H1 (cell line): ENCODE data around the gene LRP5. TPM values are rescaled to one million over a fixed set of nuclear protein-coding genes. Genes with fewer than 3 reads are reported as not detected.

ENCODE experiments used
- CTCF ChIA-PET: fragments of 300-600 bp; sonication (Branson Sonifier 250); formaldehyde crosslinking; loops from one replicate; lab custom pipeline; 2021; ENCODE audit not compliant: partially characterized antibody; lab: Charles Lee
- POLR2A ChIA-PET: fragments of 300-600 bp; sonication (Branson Sonifier 250); formaldehyde crosslinking; loops from one replicate; lab custom pipeline; 2021; ENCODE audit warnings: inconsistent platforms; ENCODE audit not compliant: partially characterized antibody; lab: Charles Lee
- DNase-seq, 2 experiments: peaks; one replicate each; pipeline versions ENCODE4 v3.0.0 to v3.0.0-alpha.2; 2010 to 2022; ENCODE audit warnings: low spot score in 2 of 2, low read depth in 1 of 2, mixed read lengths in 1 of 2
- FAIRE-seq: peaks from 2 replicates; lab custom pipeline; 2011; peaks lifted over from hg19 to GRCh38; lab: Jason Lieb, UNC
- H2AFZ ChIP-seq: 2 replicates; pipeline ENCODE4 v1.8.1; 2012; ENCODE audit warnings: low read length, inconsistent platforms
- H2AK5ac ChIP-seq: 2 replicates; pipeline ENCODE4 v1.6.1; 2013; ENCODE audit warnings: low read depth, low read length
- H2BK120ac ChIP-seq: replicated peaks from 2 replicates; pipeline ENCODE3; 2013; ENCODE audit warnings: low read depth, low read length, inconsistent platforms
- H2BK12ac ChIP-seq: 2 replicates; pipeline ENCODE4 v1.6.1; 2013; ENCODE audit warnings: low read depth, low read length
- H2BK15ac ChIP-seq: 2 replicates; pipeline ENCODE4 v1.6.1; 2013; ENCODE audit warnings: low read length
- H2BK20ac ChIP-seq: 2 replicates; pipeline ENCODE4 v1.6.1; 2013; ENCODE audit warnings: low read length
- H2BK5ac ChIP-seq: 2 replicates; pipeline ENCODE4 v1.6.1; 2013; ENCODE audit warnings: low read depth, low read length
- H3K14ac ChIP-seq: 2 replicates; pipeline ENCODE4 v1.6.1; 2013; ENCODE audit warnings: inconsistent platforms; ENCODE audit not compliant: insufficient read length
- H3K18ac ChIP-seq: 2 replicates; pipeline ENCODE4 v1.6.1; 2013; ENCODE audit warnings: low read length; ENCODE audit errors: extremely low read depth
- H3K23ac ChIP-seq: 2 replicates; pipeline ENCODE4 v1.6.1; 2013; ENCODE audit warnings: inconsistent platforms; ENCODE audit not compliant: insufficient read length
- H3K23me2 ChIP-seq: 2 replicates; pipeline ENCODE4 v1.6.1; 2013; ENCODE audit warnings: low read depth, low read length
- H3K27ac ChIP-seq: 2 replicates; pipeline ENCODE4 v1.6.1; 2011; ENCODE audit warnings: low read depth, low read length, inconsistent platforms
- H3K27me3 ChIP-seq, 4 experiments: replicated peaks in 1 of 4; 1 replicate in 1 of 4; 2 replicates in 3 of 4; pipeline versions ENCODE4 v1.6.1 to v1.8.1; 2011 to 2013; ENCODE audit warnings: low read length in 3 of 4, mild to moderate bottlenecking in 3 of 4, inconsistent platforms in 2 of 4, mixed read lengths in 2 of 4, moderate library complexity in 1 of 4; ENCODE audit not compliant: control insufficient read depth in 3 of 4, insufficient read depth in 3 of 4; ENCODE audit errors: extremely low read depth in 1 of 4
- H3K36me3 ChIP-seq, 4 experiments: 2 replicates each; pipeline versions ENCODE4 v1.6.1 to v1.8.1; 2011 to 2013; ENCODE audit warnings: mild to moderate bottlenecking in 4 of 4, low read length in 3 of 4, moderate library complexity in 2 of 4, control low read depth in 1 of 4, inconsistent platforms in 1 of 4; ENCODE audit not compliant: insufficient read depth in 4 of 4, control insufficient read depth in 2 of 4
- H3K4ac ChIP-seq: replicated peaks from 2 replicates; pipeline ENCODE3; 2013; ENCODE audit warnings: low read length, low read depth, mixed read lengths, inconsistent platforms; ENCODE audit not compliant: insufficient read length
- H3K4me1 ChIP-seq, 4 experiments: replicated peaks in 1 of 4; 1 replicate in 1 of 4; 2 replicates in 3 of 4; pipeline versions ENCODE4 v1.6.1 to v1.8.1; 2011 to 2013; ENCODE audit warnings: low read length in 3 of 4, inconsistent platforms in 2 of 4, mixed read lengths in 1 of 4; ENCODE audit not compliant: insufficient read depth in 4 of 4, control insufficient read depth in 3 of 4
- H3K4me2 ChIP-seq, 2 experiments: 2 replicates each; pipeline versions ENCODE4 v1.6.1 to v1.8.1; 2011 to 2013; ENCODE audit warnings: low read depth in 2 of 2, low read length in 2 of 2, control low read depth in 1 of 2, inconsistent platforms in 1 of 2, mild to moderate bottlenecking in 1 of 2; ENCODE audit not compliant: insufficient read depth in 1 of 2
- H3K4me3 ChIP-seq, 4 experiments: fragments of 200-600, 300-600 bp in 1 of 4; sonication (generic), shearing (Covaris generic), sonication (Bioruptor Twin) in 1 of 4; 2 replicates each; pipeline versions ENCODE4 v1.5.1 to v1.8.1; 2011 to 2016; ENCODE audit warnings: low read length in 4 of 4, low read depth in 3 of 4, control low read depth in 2 of 4, inconsistent platforms in 2 of 4, mild to moderate bottlenecking in 2 of 4, mixed read lengths in 1 of 4, moderate library complexity in 1 of 4; ENCODE audit not compliant: insufficient read depth in 2 of 4; ENCODE audit errors: extremely low read depth in 1 of 4
- H3K56ac ChIP-seq: replicated peaks from 2 replicates; pipeline ENCODE3; 2013; ENCODE audit warnings: low read depth, mild to moderate bottlenecking, mixed read lengths, low read length, inconsistent platforms; ENCODE audit not compliant: insufficient read length
- H3K79me1 ChIP-seq: 2 replicates; pipeline ENCODE4 v1.6.1; 2013; ENCODE audit warnings: low read depth, low read length, control low read depth
- H3K79me2 ChIP-seq, 2 experiments: 2 replicates each; pipeline versions ENCODE4 v1.6.1 to v1.8.1; 2012 to 2013; ENCODE audit warnings: low read length in 2 of 2, mild to moderate bottlenecking in 2 of 2, inconsistent platforms in 1 of 2; ENCODE audit not compliant: insufficient read depth in 2 of 2, control insufficient read depth in 1 of 2
- H3K9ac ChIP-seq, 4 experiments: replicated peaks in 1 of 4; 1 replicate in 1 of 4; 2 replicates in 3 of 4; pipeline versions ENCODE4 v1.6.1 to v1.8.1; 2011 to 2013; ENCODE audit warnings: low read depth in 3 of 4, low read length in 3 of 4, control low read depth in 2 of 4, mild to moderate bottlenecking in 2 of 4, moderate library complexity in 2 of 4, inconsistent platforms in 1 of 4; ENCODE audit errors: extremely low read depth in 1 of 4
- H3K9me3 ChIP-seq, 2 experiments: 2 replicates each; pipeline versions ENCODE4 v1.6.1 to v1.8.1; 2012 to 2013; ENCODE audit warnings: mild to moderate bottlenecking in 2 of 2, moderate library complexity in 2 of 2, control low read depth in 1 of 2, inconsistent platforms in 1 of 2, low read depth in 1 of 2, low read length in 1 of 2, mixed read lengths in 1 of 2; ENCODE audit not compliant: insufficient read depth in 2 of 2
- H4K20me1 ChIP-seq, 2 experiments: replicated peaks in 1 of 2; 2 replicates each; pipeline versions ENCODE3 to v1.8.1; 2011 to 2013; ENCODE audit warnings: inconsistent platforms in 2 of 2, low read length in 2 of 2, mild to moderate bottlenecking in 1 of 2; ENCODE audit not compliant: insufficient read depth in 2 of 2, control insufficient read depth in 1 of 2
- H4K5ac ChIP-seq: 2 replicates; pipeline ENCODE4 v1.6.1; 2013; ENCODE audit warnings: low read length, low read depth, mixed read lengths, inconsistent platforms; ENCODE audit not compliant: insufficient read length
- H4K8ac ChIP-seq: 2 replicates; pipeline ENCODE4 v1.8.0; 2013; ENCODE audit warnings: mild to moderate bottlenecking, moderate library complexity, low read length, inconsistent platforms; ENCODE audit not compliant: insufficient read depth; ENCODE audit errors: extremely low read depth
- H4K91ac ChIP-seq: replicated peaks from 2 replicates; pipeline ENCODE3; 2013; ENCODE audit warnings: low read length, mixed read lengths, inconsistent platforms; ENCODE audit not compliant: insufficient read length
- CBX5 ChIP-seq: fragments of 300-800, 300-1000 bp; sonication (generic); IDR thresholded peaks from 2 replicates; pipeline ENCODE4 v1.7.1; 2016; ENCODE audit warnings: antibody characterized with exemption, low read length, low read depth
- CHD2 ChIP-seq: IDR thresholded peaks from 2 replicates; pipeline ENCODE4 v1.6.1; 2012; ENCODE audit warnings: low read length, improper control_type of control experiment
- GABPA ChIP-seq: IDR thresholded peaks from 2 replicates; pipeline ENCODE4 v1.6.1; 2011; ENCODE audit warnings: mild to moderate bottlenecking, low read length, moderate library complexity, borderline replicate concordance; ENCODE audit not compliant: insufficient read depth
- JUND ChIP-seq: IDR thresholded peaks from 2 replicates; pipeline ENCODE4 v1.6.1; 2011; ENCODE audit warnings: mild to moderate bottlenecking, improper control_type of control experiment, low read length
- NANOG ChIP-seq: IDR thresholded peaks from 2 replicates; pipeline ENCODE4 v1.6.1; 2011; ENCODE audit warnings: low read length, low read depth, mild to moderate bottlenecking, inconsistent platforms; ENCODE audit not compliant: insufficient read depth, poor library complexity, severe bottlenecking
- POLR2A ChIP-seq, 2 experiments: IDR thresholded peaks; 1 replicate in 1 of 2; 2 replicates in 1 of 2; pipeline ENCODE4 v1.6.1; 2011; ENCODE audit warnings: low read depth in 2 of 2, low read length in 2 of 2, mild to moderate bottlenecking in 2 of 2; ENCODE audit errors: control extremely low read depth in 1 of 2
- WGBS, 2 experiments: shearing (Covaris generic) in 1 of 2; methylation state at CpG; one replicate each; pipeline versions ENCODE4 v1.1.6 to v1.1.7; 2013 to 2015; ENCODE audit warnings: low lambda C conversion rate in 2 of 2, mixed read lengths in 2 of 2, inconsistent platforms in 1 of 2, low coverage in 1 of 2, missing lambda C conversion rate in 1 of 2; ENCODE audit not compliant: insufficient replicate concordance in 2 of 2, insufficient coverage in 1 of 2, insufficient read length in 1 of 2; ENCODE audit errors: extremely low coverage in 1 of 2, missing lambda C conversion rate in 1 of 2; 5-methylcytosine and 5-hydroxymethylcytosine counted together
- polyA plus RNA-seq, 7 experiments: library from polyadenylated mRNA; depleted of rRNA in 3 of 7; stranded (reverse) in 5 of 7; unstranded in 2 of 7; fragments of >200 nt in 5 of 7; fragments of 200-250 nt in 2 of 7; gene quantifications; 1 replicate in 5 of 7; 2 replicates in 1 of 7; 4 replicates in 1 of 7; pipeline versions ENCODE4 v1.2.1 to v1.2.3, GENCODE V29; 2011 to 2013; ENCODE audit warnings: missing spikeins in 2 of 7, mixed read lengths in 2 of 7
- total RNA-seq: library from RNA; stranded (reverse); fragmentation: NEBNext Ultra II Directional; extraction: Animal tissue kit (Norgen Biotek cat#: 25700); gene quantifications from 2 replicates; pipeline ENCODE4 v1.2.1, GENCODE V29; 2021

The LRP5 gene
- total and polyA plus RNA-seq, 2 of the 8 experiments (the other 6 are each of a cell fraction or from before 2014, with no cell fraction given), result 19.0 to 38.9 TPM

DNA sequence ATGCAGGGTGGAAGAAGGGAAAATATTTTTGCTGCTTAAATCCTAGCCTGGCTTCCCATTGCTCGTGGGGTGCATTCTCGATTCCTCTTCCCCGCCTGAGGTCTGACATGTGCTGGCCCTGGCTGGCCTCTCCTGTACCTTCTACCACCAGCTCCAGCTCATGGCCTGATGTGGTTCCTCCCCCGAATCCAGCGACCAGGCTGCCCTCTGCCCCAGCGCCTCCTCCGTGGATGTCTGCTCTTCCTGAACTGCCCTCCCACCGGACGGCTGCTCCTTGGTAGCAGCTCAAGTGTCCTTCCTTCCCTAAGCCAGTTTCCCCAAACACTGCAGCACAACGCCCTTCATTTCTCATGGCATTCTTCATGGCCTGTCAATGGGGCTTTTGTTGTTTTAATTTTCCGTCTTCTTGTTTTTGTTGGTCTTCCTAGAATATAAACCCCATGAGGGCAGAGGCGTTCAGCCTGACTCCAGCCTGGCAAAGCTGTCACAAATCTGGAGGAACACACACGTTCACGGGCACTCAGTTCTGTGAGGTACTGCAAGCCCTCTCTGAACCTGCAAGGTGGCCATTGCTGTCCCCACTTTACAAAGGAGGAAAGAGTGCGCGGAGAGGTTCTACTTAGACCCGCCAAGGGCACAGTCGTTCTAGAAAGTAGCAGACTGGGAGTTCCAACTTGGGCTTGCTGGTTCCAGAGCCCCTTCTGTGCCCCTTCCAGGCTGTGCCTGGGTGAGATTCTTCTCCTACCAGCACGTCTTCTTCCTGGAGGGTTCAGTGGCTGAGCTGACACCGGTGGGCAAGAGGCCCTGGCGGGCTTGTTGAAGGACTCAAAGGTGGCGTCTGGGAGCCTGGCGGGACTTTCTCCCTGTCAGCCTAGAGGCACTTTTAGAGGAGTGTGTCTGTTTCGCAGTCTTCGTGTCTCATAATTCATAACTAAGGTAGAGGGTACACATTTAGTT is 953 bp upstream of the LRP5 start:
- Histone ChIP-seq H2BK12ac (peak overlapping the region; percentile 68; the same call in 1 of the 2 replicates), H3K79me2 (peaks cover 0 to 31% of the 10 kb centered on the region in 2 experiments; a peak in 2 of 4 replicates), H4K8ac (peak overlapping the region; percentile 51; the same call in 1 of the 2 replicates), H3K4me2 (peak overlapping the region; percentile 49 to 69; a peak in 3 of 4 replicates), H3K4me1 (peaks cover 8 to 32% (median 20%) of the 10 kb centered on the region in 4 experiments), H3K9me3 (no peaks in the 10 kb centered on the region), H2BK20ac (no peak overlapping the region), H3K18ac (peak overlapping the region; percentile 48; the same call in 1 of the 2 replicates), H4K20me1 (peaks cover 0 to 2% of the 10 kb centered on the region in 2 experiments), H2BK120ac (no peak overlapping the region), H3K23me2 (peaks cover 7% of the 10 kb centered on the region; the same call in 1 of the 2 replicates), H3K9ac (no peak overlapping the region), H2AK5ac (no peak overlapping the region), H3K79me1 (peaks cover 3% of the 10 kb centered on the region), H3K4ac (no peak overlapping the region), H2BK5ac (no peak overlapping the region), H3K27me3 (peaks cover 0 to 8% (median 3%) of the 10 kb centered on the region in 4 experiments; a peak in 3 of 7 replicates), H3K4me3 (peak overlapping the region in 3 of 4 experiments; percentile 23 to 59 (median 34); a peak in 6 of 8 replicates), H3K27ac (no peak overlapping the region), H3K36me3 (no peaks in the 10 kb centered on the region), H3K56ac (no peak overlapping the region), H4K5ac (no peak overlapping the region), H4K91ac (no peak overlapping the region), H2BK15ac (peak overlapping the region; percentile 81; the same call in 1 of the 2 replicates), H2AFZ (no peak overlapping the region; the same call in 1 of the 2 replicates), H3K23ac (no peak overlapping the region), H3K14ac (no peak overlapping the region)
- WGBS, 2 experiments, result 82% methylated on average over 25 of the region's 25 CpGs; no CpG with 5 or more reads in 1 of the 2 experiments
- DNase-seq (no peak), FAIRE-seq (no peak)
- ChIA-PET CTCF (interaction anchor here (0.6 to 2.7 kb wide), 10 partner anchors 7 to 107 kb away, joined by 3 to 19 read pairs (median 4); partner anchors contain the start of gene C11orf24), POLR2A (interaction anchor here (1.3 to 2.1 kb wide), 7 partner anchors 13 to 129 kb away, joined by 3 to 6 read pairs (median 4); partner anchors contain the start of gene C11orf24)
- TF ChIP-seq JUND (no peak), GABPA (no peak), NANOG (no peak), CHD2 (no peak), POLR2A (IDR thresholded peaks at IDR 0.05; ENCODE audit: control extremely low read depth in 1 of 2, low read depth in 2 of 2, low read length in 2 of 2) (no peak), CBX5 (no peak)
